ENCODE data around the gene TEX38. TPM values are rescaled to one million over a fixed set of nuclear protein-coding genes. Genes with fewer than 3 reads are reported as not detected.

TEX38 gene
- total RNA-seq, 1 experiment from 2014 or later, result 0.17 TPM

DNA sequence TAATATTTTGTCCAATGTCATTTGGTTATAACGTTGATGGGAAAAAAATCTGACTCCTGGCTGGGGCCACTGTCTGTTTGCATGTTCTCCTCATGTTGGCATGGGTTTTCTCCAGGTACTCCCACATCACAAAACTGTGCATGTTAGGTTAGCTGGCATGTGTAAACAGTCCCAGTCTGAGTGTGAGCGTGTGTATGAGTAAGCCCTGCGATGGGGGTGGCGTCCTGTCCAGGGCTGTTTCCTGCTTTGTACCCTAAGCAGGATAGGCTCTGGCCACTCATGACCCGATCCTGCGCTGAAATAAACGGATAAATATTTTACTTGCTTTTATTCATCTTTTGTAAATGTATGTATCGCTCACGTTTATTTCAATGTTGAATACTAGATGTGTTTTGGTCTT is 33.8 kb downstream of the TEX38 start:
- ATAC-seq, result no peak

DNA sequence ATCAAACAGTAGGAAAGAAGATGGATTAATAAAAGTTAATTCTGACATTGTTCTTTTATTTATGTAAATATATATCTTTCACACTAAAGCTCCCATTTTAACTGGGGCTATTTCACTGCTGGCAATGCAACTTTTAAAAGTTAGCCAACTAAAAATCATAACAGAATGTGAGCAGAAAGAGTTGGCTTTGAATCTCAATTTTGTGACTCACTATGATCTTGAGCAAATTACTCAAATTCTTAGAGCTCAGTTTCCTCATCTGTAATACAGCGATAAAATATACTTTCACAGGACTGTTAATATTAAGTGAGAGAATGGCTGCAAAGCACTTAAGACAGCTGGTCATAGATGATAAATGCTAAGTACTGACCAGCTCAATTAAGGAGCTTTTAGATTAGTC is 36.5 kb downstream of the TEX38 start:
- peaks cover 50% of the 10 kb centered on the region for H3K36me3 Mint-ChIP-seq
- no peak for ATAC-seq

More for the DNA sequence above, 33.8 kb downstream of the TEX38 start:
- no peak for DNase-seq (ENCODE audit: low spot score)
- Mint-ChIP-seq H3K4me3 (no peak overlapping the region), H3K36me3 (peaks cover 44% of the 10 kb centered on the region), H3K4me1 (no peaks in the 10 kb centered on the region), H3K27me3 (ENCODE audit: low read depth) (no peaks in the 10 kb centered on the region), H3K27ac (no peak overlapping the region), H3K9me3 (no peaks in the 10 kb centered on the region)
- POLR2A ChIA-PET, result no interaction called here
- CTCF ChIA-PET, result no interaction called here
- TF ChIP-seq MYBL2 (CRISPR knock-in tag; IDR thresholded peaks at IDR 0.05) (no peak), ZNF219 (CRISPR knock-in tag; IDR thresholded peaks at IDR 0.05; ENCODE audit: borderline replicate concordance) (no peak)
- TF ChIP-seq, protein P1, sequence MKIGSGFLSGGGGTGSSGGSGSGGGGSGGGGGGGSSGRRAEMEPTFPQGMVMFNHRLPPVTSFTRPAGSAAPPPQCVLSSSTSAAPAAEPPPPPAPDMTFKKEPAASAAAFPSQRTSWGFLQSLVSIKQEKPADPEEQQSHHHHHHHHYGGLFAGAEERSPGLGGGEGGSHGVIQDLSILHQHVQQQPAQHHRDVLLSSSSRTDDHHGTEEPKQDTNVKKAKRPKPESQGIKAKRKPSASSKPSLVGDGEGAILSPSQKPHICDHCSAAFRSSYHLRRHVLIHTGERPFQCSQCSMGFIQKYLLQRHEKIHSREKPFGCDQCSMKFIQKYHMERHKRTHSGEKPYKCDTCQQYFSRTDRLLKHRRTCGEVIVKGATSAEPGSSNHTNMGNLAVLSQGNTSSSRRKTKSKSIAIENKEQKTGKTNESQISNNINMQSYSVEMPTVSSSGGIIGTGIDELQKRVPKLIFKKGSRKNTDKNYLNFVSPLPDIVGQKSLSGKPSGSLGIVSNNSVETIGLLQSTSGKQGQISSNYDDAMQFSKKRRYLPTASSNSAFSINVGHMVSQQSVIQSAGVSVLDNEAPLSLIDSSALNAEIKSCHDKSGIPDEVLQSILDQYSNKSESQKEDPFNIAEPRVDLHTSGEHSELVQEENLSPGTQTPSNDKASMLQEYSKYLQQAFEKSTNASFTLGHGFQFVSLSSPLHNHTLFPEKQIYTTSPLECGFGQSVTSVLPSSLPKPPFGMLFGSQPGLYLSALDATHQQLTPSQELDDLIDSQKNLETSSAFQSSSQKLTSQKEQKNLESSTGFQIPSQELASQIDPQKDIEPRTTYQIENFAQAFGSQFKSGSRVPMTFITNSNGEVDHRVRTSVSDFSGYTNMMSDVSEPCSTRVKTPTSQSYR (CRISPR knock-in tag; IDR thresholded peaks at IDR 0.05), result no peak

DNA sequence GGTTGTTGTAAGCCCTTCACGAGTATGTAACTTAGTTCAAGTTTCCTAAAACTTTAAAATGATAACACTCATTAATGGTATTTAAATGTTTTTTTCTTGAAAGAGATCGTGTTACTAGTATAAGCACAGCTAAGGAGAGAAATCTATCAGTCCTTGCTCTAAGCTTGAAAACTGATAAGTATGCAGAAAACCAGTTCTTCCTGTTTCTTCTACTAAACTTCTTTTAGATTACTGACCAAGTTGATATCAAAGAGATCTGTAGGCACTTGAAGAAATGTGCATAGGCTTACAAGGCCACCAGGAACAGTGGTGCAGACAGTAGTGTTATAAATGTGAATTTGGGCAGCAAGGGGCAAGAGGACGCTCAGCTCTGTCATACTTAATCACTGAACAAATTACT is 43.3 kb downstream of the TEX38 start:
- Mint-ChIP-seq H3K36me3 (peaks cover 27% of the 10 kb centered on the region), H3K27ac (no peak overlapping the region), H3K4me1 (peaks cover 23% of the 10 kb centered on the region), H3K4me3 (no peak overlapping the region), H3K9me3 (no peaks in the 10 kb centered on the region), H3K27me3 (ENCODE audit: low read depth) (no peaks in the 10 kb centered on the region)
- DNase-seq (ENCODE audit: low spot score) (no peak), ATAC-seq (no peak)
- ChIA-PET CTCF (no interaction called here), POLR2A (no interaction called here)
- TF ChIP-seq, protein P2, sequence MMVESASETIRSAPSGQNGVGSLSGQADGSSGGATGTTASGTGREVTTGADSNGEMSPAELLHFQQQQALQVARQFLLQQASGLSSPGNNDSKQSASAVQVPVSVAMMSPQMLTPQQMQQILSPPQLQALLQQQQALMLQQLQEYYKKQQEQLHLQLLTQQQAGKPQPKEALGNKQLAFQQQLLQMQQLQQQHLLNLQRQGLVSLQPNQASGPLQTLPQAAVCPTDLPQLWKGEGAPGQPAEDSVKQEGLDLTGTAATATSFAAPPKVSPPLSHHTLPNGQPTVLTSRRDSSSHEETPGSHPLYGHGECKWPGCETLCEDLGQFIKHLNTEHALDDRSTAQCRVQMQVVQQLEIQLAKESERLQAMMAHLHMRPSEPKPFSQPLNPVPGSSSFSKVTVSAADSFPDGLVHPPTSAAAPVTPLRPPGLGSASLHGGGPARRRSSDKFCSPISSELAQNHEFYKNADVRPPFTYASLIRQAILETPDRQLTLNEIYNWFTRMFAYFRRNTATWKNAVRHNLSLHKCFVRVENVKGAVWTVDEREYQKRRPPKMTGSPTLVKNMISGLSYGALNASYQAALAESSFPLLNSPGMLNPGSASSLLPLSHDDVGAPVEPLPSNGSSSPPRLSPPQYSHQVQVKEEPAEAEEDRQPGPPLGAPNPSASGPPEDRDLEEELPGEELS (CRISPR knock-in tag; IDR thresholded peaks at IDR 0.05), result no peak
- TF ChIP-seq, protein P3, sequence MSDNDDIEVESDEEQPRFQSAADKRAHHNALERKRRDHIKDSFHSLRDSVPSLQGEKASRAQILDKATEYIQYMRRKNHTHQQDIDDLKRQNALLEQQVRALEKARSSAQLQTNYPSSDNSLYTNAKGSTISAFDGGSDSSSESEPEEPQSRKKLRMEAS (CRISPR knock-in tag; IDR thresholded peaks at IDR 0.05), result no peak
- TF ChIP-seq, protein P4, sequence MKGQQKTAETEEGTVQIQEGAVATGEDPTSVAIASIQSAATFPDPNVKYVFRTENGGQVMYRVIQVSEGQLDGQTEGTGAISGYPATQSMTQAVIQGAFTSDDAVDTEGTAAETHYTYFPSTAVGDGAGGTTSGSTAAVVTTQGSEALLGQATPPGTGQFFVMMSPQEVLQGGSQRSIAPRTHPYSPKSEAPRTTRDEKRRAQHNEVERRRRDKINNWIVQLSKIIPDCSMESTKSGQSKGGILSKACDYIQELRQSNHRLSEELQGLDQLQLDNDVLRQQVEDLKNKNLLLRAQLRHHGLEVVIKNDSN (CRISPR knock-in tag; IDR thresholded peaks at IDR 0.05), result no peak
- TF ChIP-seq TP53 (CRISPR knock-in tag; IDR thresholded peaks at IDR 0.05) (no peak), ATF1 (CRISPR knock-in tag; IDR thresholded peaks at IDR 0.05) (no peak), FOXP1 (CRISPR knock-in tag; IDR thresholded peaks at IDR 0.05; ENCODE audit: borderline replicate concordance) (no peak), CBFB (CRISPR knock-in tag; IDR thresholded peaks at IDR 0.05; ENCODE audit: low read depth) (no peak)
- TF ChIP-seq, protein P5, sequence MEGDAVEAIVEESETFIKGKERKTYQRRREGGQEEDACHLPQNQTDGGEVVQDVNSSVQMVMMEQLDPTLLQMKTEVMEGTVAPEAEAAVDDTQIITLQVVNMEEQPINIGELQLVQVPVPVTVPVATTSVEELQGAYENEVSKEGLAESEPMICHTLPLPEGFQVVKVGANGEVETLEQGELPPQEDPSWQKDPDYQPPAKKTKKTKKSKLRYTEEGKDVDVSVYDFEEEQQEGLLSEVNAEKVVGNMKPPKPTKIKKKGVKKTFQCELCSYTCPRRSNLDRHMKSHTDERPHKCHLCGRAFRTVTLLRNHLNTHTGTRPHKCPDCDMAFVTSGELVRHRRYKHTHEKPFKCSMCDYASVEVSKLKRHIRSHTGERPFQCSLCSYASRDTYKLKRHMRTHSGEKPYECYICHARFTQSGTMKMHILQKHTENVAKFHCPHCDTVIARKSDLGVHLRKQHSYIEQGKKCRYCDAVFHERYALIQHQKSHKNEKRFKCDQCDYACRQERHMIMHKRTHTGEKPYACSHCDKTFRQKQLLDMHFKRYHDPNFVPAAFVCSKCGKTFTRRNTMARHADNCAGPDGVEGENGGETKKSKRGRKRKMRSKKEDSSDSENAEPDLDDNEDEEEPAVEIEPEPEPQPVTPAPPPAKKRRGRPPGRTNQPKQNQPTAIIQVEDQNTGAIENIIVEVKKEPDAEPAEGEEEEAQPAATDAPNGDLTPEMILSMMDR (IDR thresholded peaks at IDR 0.05), result no peak

More for the DNA sequence above, 36.5 kb downstream of the TEX38 start:
- POLR2A ChIA-PET, result no interaction called here
- Mint-ChIP-seq H3K4me1 (no peaks in the 10 kb centered on the region), H3K4me3 (no peak overlapping the region), H3K9me3 (no peaks in the 10 kb centered on the region), H3K27ac (no peak overlapping the region), H3K27me3 (ENCODE audit: low read depth) (no peaks in the 10 kb centered on the region)
- DNase-seq (ENCODE audit: low spot score), result no peak
- CTCF ChIA-PET, result interaction anchor here (1.2 to 1.4 kb wide), 2 partner anchors 17 to 86 kb away, joined by 3 read pairs; no protein-coding TSS in a partner anchor
- TF ChIP-seq, protein P6, sequence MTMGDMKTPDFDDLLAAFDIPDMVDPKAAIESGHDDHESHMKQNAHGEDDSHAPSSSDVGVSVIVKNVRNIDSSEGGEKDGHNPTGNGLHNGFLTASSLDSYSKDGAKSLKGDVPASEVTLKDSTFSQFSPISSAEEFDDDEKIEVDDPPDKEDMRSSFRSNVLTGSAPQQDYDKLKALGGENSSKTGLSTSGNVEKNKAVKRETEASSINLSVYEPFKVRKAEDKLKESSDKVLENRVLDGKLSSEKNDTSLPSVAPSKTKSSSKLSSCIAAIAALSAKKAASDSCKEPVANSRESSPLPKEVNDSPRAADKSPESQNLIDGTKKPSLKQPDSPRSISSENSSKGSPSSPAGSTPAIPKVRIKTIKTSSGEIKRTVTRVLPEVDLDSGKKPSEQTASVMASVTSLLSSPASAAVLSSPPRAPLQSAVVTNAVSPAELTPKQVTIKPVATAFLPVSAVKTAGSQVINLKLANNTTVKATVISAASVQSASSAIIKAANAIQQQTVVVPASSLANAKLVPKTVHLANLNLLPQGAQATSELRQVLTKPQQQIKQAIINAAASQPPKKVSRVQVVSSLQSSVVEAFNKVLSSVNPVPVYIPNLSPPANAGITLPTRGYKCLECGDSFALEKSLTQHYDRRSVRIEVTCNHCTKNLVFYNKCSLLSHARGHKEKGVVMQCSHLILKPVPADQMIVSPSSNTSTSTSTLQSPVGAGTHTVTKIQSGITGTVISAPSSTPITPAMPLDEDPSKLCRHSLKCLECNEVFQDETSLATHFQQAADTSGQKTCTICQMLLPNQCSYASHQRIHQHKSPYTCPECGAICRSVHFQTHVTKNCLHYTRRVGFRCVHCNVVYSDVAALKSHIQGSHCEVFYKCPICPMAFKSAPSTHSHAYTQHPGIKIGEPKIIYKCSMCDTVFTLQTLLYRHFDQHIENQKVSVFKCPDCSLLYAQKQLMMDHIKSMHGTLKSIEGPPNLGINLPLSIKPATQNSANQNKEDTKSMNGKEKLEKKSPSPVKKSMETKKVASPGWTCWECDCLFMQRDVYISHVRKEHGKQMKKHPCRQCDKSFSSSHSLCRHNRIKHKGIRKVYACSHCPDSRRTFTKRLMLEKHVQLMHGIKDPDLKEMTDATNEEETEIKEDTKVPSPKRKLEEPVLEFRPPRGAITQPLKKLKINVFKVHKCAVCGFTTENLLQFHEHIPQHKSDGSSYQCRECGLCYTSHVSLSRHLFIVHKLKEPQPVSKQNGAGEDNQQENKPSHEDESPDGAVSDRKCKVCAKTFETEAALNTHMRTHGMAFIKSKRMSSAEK (CRISPR knock-in tag; IDR thresholded peaks at IDR 0.05; ENCODE audit: borderline replicate concordance), result no peak
- TF ChIP-seq, protein P7, sequence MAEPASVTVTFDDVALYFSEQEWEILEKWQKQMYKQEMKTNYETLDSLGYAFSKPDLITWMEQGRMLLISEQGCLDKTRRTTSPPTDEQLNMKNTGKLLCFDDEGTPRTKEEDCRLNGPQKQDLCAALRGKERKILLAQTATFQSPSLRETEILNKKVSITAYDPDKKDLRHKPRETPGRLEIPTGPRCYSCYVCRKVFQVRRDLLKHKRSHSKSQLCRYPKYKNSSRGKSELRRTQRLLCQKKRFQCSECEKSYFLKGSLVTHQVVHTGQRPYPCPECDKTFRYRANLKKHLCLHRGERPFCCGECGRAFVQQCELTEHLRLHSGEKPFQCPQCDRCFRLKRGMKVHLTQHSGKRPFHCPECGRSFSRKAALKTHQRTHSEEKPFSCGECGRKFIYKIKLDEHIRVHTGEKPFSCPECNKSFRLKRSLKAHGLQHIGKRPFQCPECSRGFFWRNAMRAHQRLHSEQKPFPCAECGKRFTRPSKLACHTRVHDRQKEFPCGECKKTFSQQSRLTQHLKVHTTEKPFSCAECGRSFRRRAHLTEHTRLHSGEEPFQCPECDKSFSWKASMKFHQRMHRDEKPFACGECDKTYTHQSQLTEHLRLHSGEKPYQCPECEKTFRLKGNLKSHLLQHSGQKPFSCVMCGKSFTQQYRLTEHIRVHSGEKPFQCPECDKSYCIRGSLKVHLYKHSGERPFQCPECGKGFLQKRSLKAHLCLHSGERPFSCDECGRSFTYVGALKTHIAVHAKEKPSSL (CRISPR knock-in tag; conservative IDR thresholded peaks at IDR 0.05), result no peak
- no peak for TF ChIP-seq ELF4 (CRISPR knock-in tag; IDR thresholded peaks at IDR 0.05; ENCODE audit: low read depth)

All from WTC11 (cell line).